Measurements from ENCODE around the gene SFT2D2. TPM values are rescaled to one million over a fixed set of nuclear protein-coding genes. Genes with fewer than 3 reads are reported as not detected.
A peak's percentile ranks its signal among the peaks of the same experiment; 100 is the strongest.
"Not testable (repeated sequence)": the region's sequence is repeated elsewhere in the genome, so short reads cannot be mapped to it uniquely, and the experiment has no call there.

The SFT2D2 gene
- 10 to 100 TPM; 55.3 to 64.6 TPM for total RNA-seq
- long read RNA-seq, donor 1, partial matches to known transcripts: 0 of 6 reads
- long read RNA-seq, donor 1, other reads (novel, unspliced or antisense): 6 of 6 reads
- long read RNA-seq, donor 2, full-length matches to known transcripts: 6 of 13 reads
- long read RNA-seq, donor 2, partial matches to known transcripts: 2 of 13 reads
- long read RNA-seq, donor 2, other reads (novel, unspliced or antisense): 5 of 13 reads

DNA sequence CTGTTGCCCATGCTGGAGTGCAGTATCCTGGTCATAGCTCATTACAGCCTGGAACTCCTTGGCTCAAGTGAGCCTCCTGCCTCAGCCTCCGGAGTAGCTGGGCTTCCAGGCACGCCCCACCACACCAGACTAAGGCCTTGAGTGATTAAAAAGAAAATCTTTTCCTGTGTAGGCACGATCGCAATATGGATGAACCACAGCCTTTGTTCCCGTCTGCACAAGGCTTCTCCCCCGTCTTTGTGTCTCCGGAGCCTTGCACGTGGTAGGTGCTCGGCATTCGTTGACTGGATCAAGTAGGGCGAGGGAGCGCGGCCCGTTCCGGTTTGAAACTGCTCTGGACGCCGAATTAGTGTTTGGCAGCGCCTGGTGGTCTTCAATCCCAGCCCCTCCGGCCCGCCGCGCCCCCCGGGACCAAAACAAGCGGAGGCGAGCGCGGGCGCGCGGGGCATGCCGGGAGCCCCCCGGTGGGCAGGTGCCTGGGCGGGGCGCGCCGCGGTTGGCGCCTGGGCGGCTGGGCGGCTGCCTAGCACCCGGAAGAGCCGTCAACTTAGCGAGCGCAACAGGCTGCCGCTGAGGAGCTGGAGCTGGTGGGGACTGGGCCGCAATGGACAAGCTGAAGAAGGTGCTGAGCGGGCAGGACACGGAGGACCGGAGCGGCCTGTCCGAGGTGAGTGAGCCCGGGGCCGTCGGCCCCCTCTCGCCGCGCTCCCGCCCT lies at the start of gene SFT2D2:
TSS of gene SFT2D2 (plus strand) at position 529 of the 715 bp plus-strand sequence. CDS start at position 605, 76 bp downstream.
- intact Hi-C loops (cut with DNase I): no loop called here
- DNase-seq (ENCODE audit: low spot score): peak; percentile 93

DNA sequence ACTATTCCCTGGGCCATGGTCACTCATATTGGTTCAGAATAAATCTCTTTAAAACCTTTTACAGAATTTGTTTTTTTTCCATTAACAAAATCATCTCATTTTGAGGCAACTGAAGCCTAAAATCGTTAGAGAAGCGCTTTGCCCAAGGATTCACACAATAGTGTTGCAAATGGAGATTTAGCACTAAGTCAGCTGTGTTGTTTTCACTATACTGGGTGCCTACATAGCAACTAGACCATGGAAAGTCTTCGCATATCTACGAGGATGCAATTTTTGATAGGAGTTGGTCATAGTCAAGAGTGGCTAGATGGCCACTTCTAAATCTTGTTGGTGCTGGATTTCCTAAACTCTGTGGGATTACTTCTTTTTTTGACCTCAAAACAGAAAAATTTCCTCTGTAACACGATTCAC lies 47.6 kb upstream of the SFT2D2 start:
- intact Hi-C loops (cut with DNase I): no loop called here

DNA sequence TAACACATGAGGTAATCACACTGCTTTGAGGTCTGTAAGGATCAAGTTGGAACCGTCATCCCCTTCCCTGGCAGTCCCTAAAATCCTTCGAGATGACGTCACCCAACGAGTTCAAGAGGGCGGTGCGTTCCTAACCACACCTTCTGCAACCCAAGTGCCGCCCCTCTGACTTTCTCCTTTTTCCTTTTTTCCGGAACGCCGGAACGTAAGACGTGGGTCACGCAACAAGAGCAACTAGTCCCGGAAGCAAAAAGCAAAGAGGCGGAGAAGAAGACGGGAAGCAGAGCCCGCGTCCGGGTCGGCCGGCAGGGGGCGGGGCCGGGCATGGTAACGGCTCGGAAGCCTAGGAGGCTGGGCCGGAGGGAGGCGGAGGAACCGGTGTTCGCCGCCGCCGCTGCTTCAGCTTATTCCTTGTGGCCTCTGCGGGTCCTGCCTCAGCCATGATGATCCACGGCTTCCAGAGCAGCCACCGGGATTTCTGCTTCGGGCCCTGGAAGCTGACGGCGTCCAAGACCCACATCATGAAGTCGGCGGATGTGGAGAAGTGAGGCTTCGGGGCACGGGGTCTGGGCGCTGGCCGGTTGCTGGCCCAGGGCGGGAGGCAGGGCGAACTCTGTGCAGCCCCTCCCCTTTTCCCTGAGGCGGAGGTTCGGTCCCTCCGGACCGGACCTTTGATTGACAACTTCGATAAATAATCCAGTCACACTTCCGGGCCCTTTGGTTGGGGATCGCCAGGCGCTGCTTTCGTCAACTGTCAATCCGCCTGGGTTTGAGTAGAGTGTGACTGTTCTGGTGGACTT lies 47.0 kb upstream of the SFT2D2 start, which contains the start of gene TIPRL:
TSS of gene TIPRL (plus strand) at position 325 of the 800 bp plus-strand sequence. CDS start at position 441, 116 bp downstream.
- intact Hi-C loops (cut with DNase I): no loop called here

More for the DNA sequence above, 47.6 kb upstream of the SFT2D2 start:
- no peak for DNase-seq (ENCODE audit: low spot score)

DNA sequence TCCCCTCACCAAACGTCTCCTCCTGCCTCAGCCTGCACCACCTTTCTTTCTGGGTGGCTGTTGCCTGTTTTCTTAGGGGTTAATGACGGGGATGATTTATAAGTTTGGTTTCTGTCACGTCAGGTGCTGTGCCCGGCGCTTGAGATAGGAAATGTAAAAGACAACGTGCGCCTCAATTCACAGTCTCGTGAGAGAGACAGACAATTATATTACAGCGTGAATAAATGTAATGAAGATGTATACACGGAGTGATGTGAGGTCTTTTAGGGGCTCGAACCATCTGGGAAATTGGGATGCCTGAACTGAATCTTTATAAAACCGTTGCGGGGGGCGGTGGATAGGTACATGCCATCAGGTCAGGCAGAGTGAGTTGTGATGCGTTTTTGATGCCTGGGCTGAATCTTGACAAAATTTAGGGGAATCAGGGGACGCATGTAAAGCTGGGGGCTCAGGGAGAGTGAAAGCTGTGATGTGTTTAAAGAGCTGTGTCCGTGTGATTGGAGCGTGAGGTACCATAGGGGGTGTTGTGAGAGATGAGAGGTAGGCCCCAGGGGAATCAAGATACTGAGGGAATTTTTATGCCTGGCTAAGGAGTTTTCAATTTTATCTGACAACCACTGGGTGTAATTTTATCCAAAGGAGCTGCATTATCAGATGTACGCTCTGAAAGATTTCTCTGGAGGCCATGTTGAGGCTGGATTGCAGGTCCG lies 46.2 kb upstream of the SFT2D2 start:
- DNase-seq (ENCODE audit: low spot score): no peak
- intact Hi-C loops (cut with DNase I): no loop called here

More for the DNA sequence above, 47.0 kb upstream of the SFT2D2 start, which contains the start of gene TIPRL:
- peak; percentile 99 for DNase-seq (ENCODE audit: low spot score)

DNA sequence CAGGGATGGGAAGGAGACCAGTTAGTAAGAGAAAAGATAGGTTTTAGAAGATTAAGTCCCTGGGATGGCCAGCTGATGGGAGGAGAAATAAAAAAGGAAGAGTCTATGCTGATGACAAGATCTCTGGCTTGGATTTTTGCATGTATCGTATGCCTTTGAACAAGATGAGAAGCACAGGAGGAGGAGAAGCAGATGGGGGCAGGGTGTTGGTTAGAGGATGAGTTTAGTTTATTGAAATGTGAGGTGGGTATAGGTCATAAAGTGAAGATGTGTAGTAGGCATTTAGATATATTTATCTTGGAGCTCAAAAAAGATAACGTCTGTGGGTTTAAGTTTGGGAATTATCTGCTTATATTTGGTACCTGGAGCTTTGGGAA lies 45.7 kb upstream of the SFT2D2 start:
- intact Hi-C loops (cut with DNase I): no loop called here
- no peak for DNase-seq (ENCODE audit: low spot score)

DNA sequence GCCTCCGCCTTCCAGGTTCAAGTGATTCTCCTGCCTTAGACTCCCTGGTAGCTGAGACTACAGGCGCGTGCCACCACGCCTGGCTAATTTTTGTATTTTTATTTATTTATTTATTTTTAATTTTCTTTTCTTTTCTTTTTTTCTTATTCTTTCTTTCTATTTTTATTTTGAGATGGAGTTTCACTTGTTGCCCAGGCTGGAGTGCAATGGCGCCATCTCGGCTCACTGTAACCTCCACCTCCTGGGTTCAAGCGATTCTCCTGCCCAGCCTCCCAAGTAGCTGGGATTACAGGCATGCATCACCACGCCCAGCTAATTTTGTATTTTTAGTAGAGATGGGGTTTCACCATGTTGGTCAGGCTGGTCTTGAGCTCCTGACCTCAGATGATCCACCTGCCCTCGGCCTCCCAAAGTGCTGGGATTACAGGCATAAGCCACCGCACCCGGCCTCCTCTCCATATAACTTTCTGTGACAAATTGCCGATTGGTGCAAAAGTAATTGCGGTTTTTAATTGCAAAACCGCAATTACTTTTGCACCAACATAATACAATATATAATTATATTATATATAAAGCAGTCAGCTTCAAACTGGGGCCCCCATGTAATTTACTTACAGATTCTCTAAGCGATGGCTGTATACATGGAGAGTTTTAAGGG lies 44.6 kb upstream of the SFT2D2 start:
- DNase-seq (ENCODE audit: low spot score); intact Hi-C loops (cut with DNase I): not testable (repeated sequence)

DNA sequence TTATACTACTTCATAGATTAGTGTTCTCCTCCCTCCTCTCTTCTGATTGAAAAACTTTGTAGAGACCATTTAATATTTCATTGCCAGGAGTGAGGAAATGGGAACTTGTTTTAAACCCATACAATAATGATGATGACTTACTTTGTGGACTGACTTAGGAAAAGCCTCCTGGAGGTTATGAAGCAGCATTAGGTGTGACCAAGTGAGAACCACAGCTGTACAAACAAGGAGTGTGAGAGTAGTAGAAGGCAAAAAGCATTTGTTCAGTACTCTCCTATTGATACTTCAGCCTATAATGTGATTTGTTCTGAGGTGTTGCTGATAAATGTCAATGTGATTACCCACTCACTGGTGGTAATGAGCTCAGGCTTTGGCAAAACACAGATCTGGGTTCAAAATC lies 38.6 kb upstream of the SFT2D2 start:
- intact Hi-C loops (cut with DNase I): no loop called here

DNA sequence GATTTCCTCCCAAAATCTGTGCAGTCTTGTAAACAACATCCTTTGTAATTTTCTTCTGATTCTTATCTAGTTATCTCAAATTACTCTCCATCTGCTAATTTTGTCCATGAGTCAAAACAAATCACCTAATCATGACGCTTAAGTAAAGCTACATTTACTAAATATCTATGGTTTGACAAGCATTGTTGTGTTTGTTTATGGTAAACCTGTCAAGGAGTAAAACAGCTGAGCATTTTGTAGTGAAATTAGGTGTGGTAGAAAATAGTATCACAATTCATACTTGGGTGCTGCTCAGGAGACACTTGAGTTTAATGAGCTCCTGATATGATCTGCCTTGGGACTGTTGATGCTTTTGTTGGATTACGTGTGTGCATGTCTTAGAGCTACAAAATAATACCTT lies 35.4 kb upstream of the SFT2D2 start:
- intact Hi-C loops (cut with DNase I): loop anchor here in 1 of 2 donors (5.0 kb wide), 1 partner anchor 657 kb away; no protein-coding TSS in a partner anchor
- no peak for DNase-seq (ENCODE audit: low spot score)

More for the DNA sequence above, 38.6 kb upstream of the SFT2D2 start:
- DNase-seq (ENCODE audit: low spot score): no peak

DNA sequence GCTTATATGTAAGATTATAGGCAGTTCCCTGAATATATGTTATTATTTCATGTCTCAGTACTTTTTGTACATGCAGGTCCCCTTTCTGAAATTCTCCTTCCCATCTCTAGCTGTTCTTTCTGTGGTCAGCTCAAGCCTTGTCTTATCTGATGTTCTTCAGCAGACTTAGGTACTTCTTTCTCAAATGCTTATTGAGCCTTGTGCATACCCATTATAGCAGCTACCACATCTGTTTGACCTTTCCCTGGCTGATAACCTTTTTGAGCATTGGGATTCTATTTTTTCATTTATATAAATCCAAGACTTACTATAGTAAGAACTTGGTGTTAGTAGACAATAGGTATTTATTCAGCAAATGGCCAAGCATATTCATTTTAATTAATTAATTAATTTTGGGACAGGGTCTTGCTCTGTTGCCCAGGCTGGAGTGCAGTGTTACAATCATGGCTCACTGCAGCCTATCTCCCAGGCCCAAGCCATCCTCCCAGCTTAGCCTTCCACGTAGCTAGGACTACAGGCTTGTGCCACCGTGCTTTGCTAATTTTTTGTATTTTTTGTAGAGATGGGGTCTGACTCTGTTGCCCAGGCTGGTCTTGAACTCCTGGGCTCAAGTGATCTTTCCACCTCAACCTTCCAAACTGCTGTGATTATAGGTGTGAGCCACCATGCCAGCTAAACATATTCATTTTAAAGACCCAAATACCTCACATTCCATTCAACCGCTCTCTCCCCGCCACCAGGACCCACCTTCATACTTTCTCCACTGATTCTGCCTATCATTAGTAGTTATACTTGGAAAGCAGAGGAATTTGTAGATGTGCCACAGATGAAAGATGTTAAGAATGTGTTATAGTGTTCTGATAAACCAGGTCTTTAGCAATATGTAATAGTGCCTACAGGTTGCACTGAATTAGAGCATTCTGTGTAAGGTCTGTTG lies 30.3 kb upstream of the SFT2D2 start:
- intact Hi-C loops (cut with DNase I): no loop called here
- DNase-seq (ENCODE audit: low spot score): no peak

DNA sequence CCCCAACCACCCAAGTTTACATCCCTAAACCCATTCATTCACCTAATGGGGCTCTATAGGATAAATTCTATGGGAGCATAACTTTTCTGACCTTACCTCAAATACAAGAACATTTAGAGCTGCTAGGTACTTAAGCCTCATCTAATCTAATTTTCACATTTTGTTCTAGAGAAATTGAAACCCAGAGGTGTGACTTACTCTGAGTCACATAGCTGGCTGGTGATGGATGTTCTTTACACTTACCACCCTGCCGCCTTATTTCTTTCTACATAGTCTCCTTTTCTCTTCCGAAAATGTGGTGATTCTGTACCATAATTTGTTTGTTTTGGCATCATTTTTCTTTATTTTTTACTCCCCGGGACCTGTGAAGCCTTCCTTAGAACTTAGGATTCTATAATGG lies 26.7 kb upstream of the SFT2D2 start:
- DNase-seq (ENCODE audit: low spot score): no peak
- intact Hi-C loops (cut with DNase I): no loop called here

DNA sequence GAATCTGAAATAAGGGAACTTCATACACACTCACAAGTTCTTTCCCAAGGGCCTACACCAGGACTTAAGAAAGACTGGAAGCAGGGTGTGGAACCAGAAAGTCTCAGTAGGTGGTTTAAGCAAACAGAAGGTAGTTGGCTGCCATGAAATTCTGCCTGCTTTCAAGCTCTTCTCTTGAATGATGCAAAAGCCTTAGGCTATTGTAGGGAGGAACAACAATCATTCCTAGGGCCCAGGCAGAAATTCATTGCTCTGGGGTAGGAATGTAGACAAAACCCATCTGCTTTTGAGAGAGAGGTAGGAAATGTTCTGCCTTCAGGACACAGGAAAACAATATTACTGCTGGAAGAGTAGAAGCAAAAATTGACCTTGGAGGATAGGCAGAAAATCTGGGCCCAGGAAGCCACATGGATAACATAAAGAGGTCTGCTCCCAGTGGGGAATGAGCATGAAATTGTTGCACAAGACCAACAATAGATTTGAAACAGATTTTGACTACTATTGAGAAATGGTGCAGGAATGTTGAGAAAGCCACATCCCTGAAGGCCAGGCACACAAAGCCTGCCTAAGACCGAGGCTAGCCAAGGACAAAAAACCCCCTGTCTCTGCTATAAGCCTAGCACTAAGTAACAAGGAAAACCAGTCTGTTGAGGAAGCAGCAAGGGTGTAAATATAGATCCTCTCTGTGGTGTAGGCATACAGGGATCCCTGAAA lies 22.7 kb upstream of the SFT2D2 start:
- intact Hi-C loops (cut with DNase I): loop anchor here in 1 of 2 donors (1.0 kb wide), 1 partner anchor 51 kb away; no protein-coding TSS in a partner anchor
- no peak for DNase-seq (ENCODE audit: low spot score)

DNA sequence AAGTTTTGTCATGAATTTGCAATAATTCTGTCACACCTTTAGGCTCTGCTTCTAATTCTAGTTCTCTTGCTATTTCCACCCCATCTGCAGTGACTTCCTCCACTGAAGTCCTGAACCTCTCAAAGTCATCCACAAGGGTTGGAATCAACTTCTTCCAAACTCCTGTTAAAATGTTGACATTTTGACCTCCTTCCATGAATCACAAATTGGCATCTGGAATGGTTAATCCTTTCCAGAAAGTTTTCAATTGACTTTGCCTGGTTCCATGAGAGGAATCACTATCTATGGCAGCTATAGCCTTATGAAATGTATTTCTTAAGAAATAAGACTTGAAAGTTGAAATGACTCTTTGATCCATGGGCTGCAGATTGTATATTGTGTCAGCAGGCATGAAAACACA lies 19.7 kb upstream of the SFT2D2 start:
- intact Hi-C loops (cut with DNase I): no loop called here
- no peak for DNase-seq (ENCODE audit: low spot score)

DNA sequence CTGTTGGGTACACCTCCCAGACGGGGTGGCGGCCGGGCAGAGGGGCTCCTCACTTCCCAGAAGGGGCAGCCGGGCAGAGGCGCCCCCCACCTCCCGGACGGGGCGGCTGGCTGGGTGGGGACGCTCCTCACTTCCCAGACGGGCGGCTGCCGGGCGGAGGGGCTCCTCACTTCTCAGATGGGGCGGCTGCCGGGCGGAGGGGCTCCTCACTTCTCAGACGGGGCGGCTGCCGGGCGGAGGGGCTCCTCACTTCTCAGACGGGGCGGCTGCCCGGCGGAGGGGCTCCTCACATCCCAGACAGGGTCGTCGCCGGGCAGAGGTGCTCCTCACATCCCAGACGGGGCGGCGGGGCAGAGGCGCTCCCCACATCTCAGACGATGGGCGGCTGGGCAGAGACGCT lies 18.1 kb upstream of the SFT2D2 start:
- intact Hi-C loops (cut with DNase I); DNase-seq (ENCODE audit: low spot score): not testable (repeated sequence)

DNA sequence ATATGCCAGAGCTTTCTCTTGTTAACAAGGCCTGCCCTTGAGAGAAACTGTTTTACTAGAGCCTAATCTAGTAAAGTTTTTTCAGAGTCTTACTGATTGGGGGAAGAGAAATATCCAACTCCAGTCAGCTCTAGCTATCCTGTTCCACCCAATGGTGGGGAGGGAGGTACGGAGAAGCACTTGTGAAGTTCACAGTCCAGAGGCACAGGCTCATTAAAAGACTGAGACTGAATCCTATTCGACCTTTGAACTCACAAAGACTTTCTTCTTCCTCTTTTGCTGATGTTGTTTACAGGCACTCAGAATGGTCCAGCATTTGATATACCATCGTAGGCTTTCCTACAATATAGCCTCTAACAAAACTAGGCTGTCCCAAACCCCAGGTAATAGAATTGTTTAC lies 15.5 kb upstream of the SFT2D2 start:
- DNase-seq (ENCODE audit: low spot score): no peak
- intact Hi-C loops (cut with DNase I): no loop called here

DNA sequence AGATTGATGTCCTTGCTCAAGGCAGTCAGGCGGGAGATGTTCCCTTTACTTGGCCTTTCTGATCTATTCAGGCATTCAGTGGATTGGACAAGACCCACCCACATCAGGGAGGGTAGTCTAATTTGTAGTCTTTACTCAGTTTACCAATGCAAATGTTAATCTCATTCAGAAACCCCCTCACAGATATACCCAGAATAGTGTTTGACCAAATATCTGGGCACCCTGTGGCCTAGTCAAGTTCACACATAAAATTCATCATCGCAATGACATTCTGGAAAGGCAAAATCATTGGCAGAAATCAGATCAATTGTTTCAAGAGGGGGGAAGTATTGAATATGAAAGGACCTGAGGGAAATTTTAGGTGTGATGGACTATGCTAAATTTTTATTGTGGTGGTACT lies 12.5 kb upstream of the SFT2D2 start:
- intact Hi-C loops (cut with DNase I): no loop called here

DNA sequence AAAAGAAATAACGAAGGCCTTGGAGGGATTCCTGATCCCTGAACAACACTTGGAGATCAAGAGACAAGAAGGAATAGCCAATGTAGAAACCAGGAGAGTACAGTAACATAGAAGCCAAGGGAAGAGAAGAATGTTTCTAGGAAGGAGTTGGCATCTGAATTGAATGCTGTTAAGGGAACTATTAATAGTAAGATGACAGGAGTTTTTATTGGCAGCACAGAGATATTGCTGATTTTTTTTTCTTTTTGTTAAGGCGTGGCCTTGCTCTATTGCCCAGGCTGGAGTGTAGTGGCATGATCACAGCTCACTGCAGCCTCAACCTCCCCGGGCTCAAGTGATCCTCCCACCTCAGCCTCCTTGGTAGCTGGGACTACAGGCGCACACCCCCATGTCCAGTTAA lies 9.6 kb upstream of the SFT2D2 start:
- DNase-seq (ENCODE audit: low spot score): no peak
- intact Hi-C loops (cut with DNase I): no loop called here

More for the DNA sequence above, 12.5 kb upstream of the SFT2D2 start:
- DNase-seq (ENCODE audit: low spot score): no peak

DNA sequence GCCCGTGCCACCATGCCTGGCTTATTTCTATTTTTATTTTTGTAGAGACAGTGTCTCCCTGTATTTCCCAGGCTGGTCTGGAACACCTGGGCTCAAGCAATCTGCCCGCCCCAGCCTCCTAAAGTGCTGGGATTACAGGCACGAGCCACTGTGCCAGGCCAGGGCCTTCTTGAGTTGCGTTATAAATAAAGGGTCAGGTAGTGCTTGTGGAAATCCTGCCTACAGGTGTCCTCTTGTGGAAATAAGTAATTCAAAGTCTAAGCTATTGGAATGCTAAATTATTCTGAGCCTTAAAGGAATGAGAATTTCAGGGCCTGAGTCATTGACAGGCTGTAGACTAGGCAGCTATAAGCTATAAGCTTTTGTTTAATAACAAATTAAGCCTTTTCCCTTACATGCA lies 8.1 kb upstream of the SFT2D2 start:
- intact Hi-C loops (cut with DNase I): no loop called here
- no peak for DNase-seq (ENCODE audit: low spot score)
